SK-N-SH (cell line): ENCODE measurements around the gene WFDC12. TPM values are rescaled to one million over a fixed set of nuclear protein-coding genes. Genes with fewer than 3 reads are reported as not detected.

ENCODE experiments used
- CTCF ChIA-PET: fragments of 300-600, 350-600 bp; formaldehyde crosslinking; extraction: SDS; loops from one replicate; lab custom pipeline; 2021; lab: Yijun Ruan, JAX
- POLR2A ChIA-PET: fragments of 350-600 bp; sonication (Branson Sonifier 250); formaldehyde crosslinking; extraction: SDS; loops from one replicate; lab custom pipeline; 2020; ENCODE audit warnings: antibody characterized with exemption, inconsistent platforms; lab: Yijun Ruan, JAX
- DNase-seq: peaks from one replicate; pipeline ENCODE4 v3.0.0; 2012
- H2AFZ ChIP-seq: fragments of 200-600 bp; sonication (generic); 2 replicates; pipeline ENCODE4 v1.8.1; 2016; ENCODE audit warnings: antibody characterized with exemption, mild to moderate bottlenecking, low read depth
- H3F3A ChIP-seq: fragments of 200-600 bp; sonication (generic); replicated peaks from 2 replicates; pipeline ENCODE3; 2016; ENCODE audit warnings: antibody characterized with exemption, mild to moderate bottlenecking; ENCODE audit not compliant: insufficient read depth
- H3K27ac ChIP-seq, 2 experiments: fragments of 200-500 bp in 1 of 2; fragments of 200-600 bp in 1 of 2; sonication (Bioruptor generic) in 1 of 2; sonication (generic), shearing (Covaris generic) in 1 of 2; 2 replicates each; pipeline versions ENCODE4 v1.5.1 to v1.6.1; 2014 to 2016; ENCODE audit warnings: low read depth in 2 of 2, inconsistent platforms in 1 of 2, low read length in 1 of 2, mild to moderate bottlenecking in 1 of 2, mixed read lengths in 1 of 2
- H3K27me3 ChIP-seq: fragments of 200-600 bp; sonication (generic), shearing (Covaris generic); 2 replicates; pipeline ENCODE4 v1.6.1; 2016; ENCODE audit warnings: mixed run types; ENCODE audit not compliant: insufficient read depth
- H3K36me3 ChIP-seq, 2 experiments: fragments of 200-500 bp in 1 of 2; fragments of 200-600 bp in 1 of 2; sonication (Bioruptor generic) in 1 of 2; sonication (generic) in 1 of 2; replicated peaks in 1 of 2; 2 replicates each; pipeline versions ENCODE3 to v1.5.1; 2014 to 2016; ENCODE audit warnings: low read length in 1 of 2, mild to moderate bottlenecking in 1 of 2; ENCODE audit not compliant: insufficient read depth in 2 of 2, control insufficient read depth in 1 of 2
- H3K4me1 ChIP-seq, 2 experiments: fragments of 200-500 bp in 1 of 2; fragments of 200-600 bp in 1 of 2; sonication (Bioruptor generic) in 1 of 2; sonication (generic), shearing (Covaris generic) in 1 of 2; 2 replicates each; pipeline versions ENCODE4 v1.5.1 to v1.6.1; 2014 to 2016; ENCODE audit warnings: low read depth in 1 of 2, low read length in 1 of 2, mixed run types in 1 of 2; ENCODE audit not compliant: insufficient read depth in 2 of 2, control insufficient read depth in 1 of 2
- H3K4me2 ChIP-seq: fragments of 200-600 bp; sonication (generic), shearing (Covaris generic); 2 replicates; pipeline ENCODE4 v1.6.1; 2017; ENCODE audit warnings: mixed run types
- H3K4me3 ChIP-seq, 2 experiments: fragments of 200-500 bp in 1 of 2; fragments of 200-600 bp in 1 of 2; sonication (Bioruptor generic) in 1 of 2; sonication (generic), shearing (Covaris generic) in 1 of 2; 2 replicates each; pipeline versions ENCODE4 v1.5.1 to v1.8.1; 2014 to 2016; ENCODE audit warnings: low read depth in 2 of 2, inconsistent platforms in 1 of 2, low read length in 1 of 2, mild to moderate bottlenecking in 1 of 2, mixed read lengths in 1 of 2, moderate library complexity in 1 of 2
- H3K79me2 ChIP-seq: fragments of 200-600 bp; sonication (generic); 2 replicates; pipeline ENCODE4 v1.8.1; 2017; ENCODE audit warnings: mild to moderate bottlenecking; ENCODE audit not compliant: insufficient read depth
- H3K9ac ChIP-seq: fragments of 200-600 bp; sonication (generic); 2 replicates; pipeline ENCODE4 v1.6.1; 2017; ENCODE audit warnings: mixed run types
- H3K9me2 ChIP-seq: fragments of 200-600 bp; sonication (generic); 2 replicates; pipeline ENCODE4 v1.6.1; 2017; ENCODE audit warnings: mixed run types
- H3K9me3 ChIP-seq: fragments of 200-600 bp; sonication (generic); 2 replicates; pipeline ENCODE4 v1.6.1; 2017; ENCODE audit warnings: mixed run types, mild to moderate bottlenecking, moderate library complexity
- H4K20me1 ChIP-seq: fragments of 200-600 bp; sonication (generic); 2 replicates; pipeline ENCODE4 v1.6.1; 2017; ENCODE audit warnings: mild to moderate bottlenecking, mixed run types; ENCODE audit not compliant: insufficient read depth
- ELF1 ChIP-seq: IDR thresholded peaks from 2 replicates; pipeline ENCODE4 v1.4.0; 2012
- FOSL2 ChIP-seq: IDR thresholded peaks from 2 replicates; pipeline ENCODE4 v1.4.0; 2012; ENCODE audit warnings: low read depth, mild to moderate bottlenecking, moderate library complexity, borderline replicate concordance
- FOXJ3 ChIP-seq: sonication (generic); formaldehyde crosslinking; IDR thresholded peaks from 2 replicates; pipeline ENCODE4 v1.5.1; 2020; ENCODE audit warnings: mild to moderate bottlenecking, missing genetic modification reagents
- FOXM1 ChIP-seq: IDR thresholded peaks from 2 replicates; pipeline ENCODE4 v1.4.0; 2012; ENCODE audit warnings: low read depth, mild to moderate bottlenecking
- IRF3 ChIP-seq: fragments of 150-350 bp; IDR thresholded peaks from 2 replicates; pipeline ENCODE4 v1.6.1; 2016; ENCODE audit warnings: mild to moderate bottlenecking, low read depth, low read length
- MEF2A ChIP-seq: IDR thresholded peaks from 2 replicates; pipeline ENCODE4 v1.4.0; 2012; ENCODE audit warnings: low read depth, borderline replicate concordance
- NRF1 ChIP-seq: IDR thresholded peaks from 2 replicates; pipeline ENCODE4 v1.6.1; 2012; ENCODE audit warnings: low read depth, mild to moderate bottlenecking, low read length
- PBX3 ChIP-seq: IDR thresholded peaks from 2 replicates; pipeline ENCODE4; 2012
- RCOR1 ChIP-seq: fragments of 150-350 bp; IDR thresholded peaks from 2 replicates; pipeline ENCODE4 v1.6.1; 2017; ENCODE audit warnings: antibody characterized with exemption, low read length
- REST ChIP-seq: IDR thresholded peaks from 2 replicates; pipeline ENCODE4 v1.6.1; 2012; ENCODE audit warnings: mild to moderate bottlenecking, low read depth, low read length, moderate library complexity
- SIN3A ChIP-seq: IDR thresholded peaks from 2 replicates; pipeline ENCODE4 v1.6.1; 2012; ENCODE audit warnings: low read depth, mild to moderate bottlenecking, low read length, moderate library complexity, borderline replicate concordance
- SMC3 ChIP-seq: IDR thresholded peaks from 2 replicates; pipeline ENCODE4 v1.6.1; 2012; ENCODE audit warnings: low read depth, low read length, improper control_type of control experiment
- USF2 ChIP-seq: fragments of 150-350 bp; IDR thresholded peaks from 2 replicates; pipeline ENCODE4 v1.6.1; 2017; ENCODE audit warnings: antibody characterized with exemption, low read length, low read depth, borderline replicate concordance
- YY1 ChIP-seq: IDR thresholded peaks from 2 replicates; pipeline ENCODE4 v1.4.0; 2012; ENCODE audit warnings: low read depth, mild to moderate bottlenecking
- WGBS: methylation state at CpG from one replicate; pipeline ENCODE4 v1.1.6; 2017; ENCODE audit warnings: low lambda C conversion rate; 5-methylcytosine and 5-hydroxymethylcytosine counted together
- polyA plus RNA-seq, 3 experiments: library from polyadenylated mRNA; depleted of rRNA; stranded (reverse); fragments of >200 nt; gene quantifications; 2 replicates each; pipeline ENCODE4 v1.2.3, GENCODE V29; 2012

WFDC12 gene
- polyA plus RNA-seq, 1 of the 3 experiments (the other 2 are of a cell fraction) = not detected

- TF ChIP-seq SIN3A = no peak
- TF ChIP-seq FOSL2 = no peak
- no peak for TF ChIP-seq FOXM1
- no peak for TF ChIP-seq YY1
- no peak for TF ChIP-seq IRF3
- TF ChIP-seq RCOR1 = no peak
Measured at GRCh38 chr20:45121388-45121787, 2.9 kb downstream of the WFDC12 start (continued).

GRCh38 chr20:45119556-45120266 is 4.6 kb downstream of the WFDC12 start:
- Histone ChIP-seq H3K9me3 (no peaks in the 10 kb centered on the region), H3K27ac (no peak overlapping the region), H3K36me3 (no peaks in the 10 kb centered on the region), H2AFZ (no peak overlapping the region), H3K4me1 (no peaks in the 10 kb centered on the region), H3K9ac (no peak overlapping the region), H4K20me1 (no peaks in the 10 kb centered on the region), H3K27me3 (peaks cover 8% of the 10 kb centered on the region; the same call in 1 of the 2 replicates), H3K4me2 (no peak overlapping the region), H3K4me3 (no peak overlapping the region)
- 2% methylated on average over 2 of the region's 2 CpGs for WGBS
- CTCF ChIA-PET = interaction anchor here (1.4 kb wide), 1 partner anchor 8 kb away, joined by 6 read pairs; no protein-coding TSS in a partner anchor
- no peak for DNase-seq
- no peak for TF ChIP-seq NRF1
- TF ChIP-seq FOXJ3 (CRISPR knock-in tag) = no peak
- no peak for TF ChIP-seq SMC3
- no peak for TF ChIP-seq USF2
- TF ChIP-seq ELF1 = no peak
- TF ChIP-seq PBX3 = no peak
- TF ChIP-seq SIN3A = no peak
- no peak for TF ChIP-seq MEF2A
- TF ChIP-seq REST = no peak
- TF ChIP-seq, all 33 proteins: peak for 0
- Histone ChIP-seq H3K9me2 (no peaks in the 10 kb centered on the region), H3F3A (no peaks in the 10 kb centered on the region), H3K79me2 (no peaks in the 10 kb centered on the region)
- POLR2A ChIA-PET = no interaction called here
